ENCODE results near the gene CNTRL. TPM values are rescaled to one million over a fixed set of nuclear protein-coding genes. Genes with fewer than 3 reads are reported as not detected.

Gene CNTRL
- total and polyA plus RNA-seq, 3 experiments from 2014 or later: 24.6 to 62.8 (median 59.4) TPM

- no peak overlapping the region for H3K4me3 ChIP-seq (ENCODE audit: low read length)
- H3K4me1 Mint-ChIP-seq: peaks cover 5 to 21% (median 18%) of the 10 kb centered on the region in 3 donors
- no peak overlapping the region for H3K27ac ChIP-seq (ENCODE audit: low read depth, low read length)
- peak overlapping the region in 3 of 8 donors; percentile 48 to 60 (median 57) for H3K27ac Mint-ChIP-seq
- no peak for DNase-seq
- H3K36me3 ChIP-seq (ENCODE audit: insufficient read depth, low read length): no peaks in the 10 kb centered on the region
- H3K4me1 ChIP-seq (ENCODE audit: insufficient read depth, low read length): peaks cover 9% of the 10 kb centered on the region
- H3K9me3 ChIP-seq (ENCODE audit: low read length): no peaks in the 10 kb centered on the region
- no peaks in the 10 kb centered on the region for H3K9me3 Mint-ChIP-seq
- ChIA-PET POLR2A (interaction anchor here (0.7 kb wide), 1 partner anchor 57 kb away, joined by 4 read pairs; no protein-coding TSS in a partner anchor), CTCF (no interaction called here)
- peaks cover 0 to 2% (median 1%) of the 10 kb centered on the region in 3 donors for H3K36me3 Mint-ChIP-seq
- peaks cover 0 to under 1% of the 10 kb centered on the region in 2 donors for H3K27me3 Mint-ChIP-seq
- no peaks in the 10 kb centered on the region for H3K27me3 ChIP-seq (ENCODE audit: insufficient read depth, low read length, poor library complexity, severe bottlenecking)
- no peak overlapping the region for H3K4me3 Mint-ChIP-seq
Measured at GRCh38 chr9:121207371-121207940, 132.7 kb downstream of the CNTRL start.

DNA sequence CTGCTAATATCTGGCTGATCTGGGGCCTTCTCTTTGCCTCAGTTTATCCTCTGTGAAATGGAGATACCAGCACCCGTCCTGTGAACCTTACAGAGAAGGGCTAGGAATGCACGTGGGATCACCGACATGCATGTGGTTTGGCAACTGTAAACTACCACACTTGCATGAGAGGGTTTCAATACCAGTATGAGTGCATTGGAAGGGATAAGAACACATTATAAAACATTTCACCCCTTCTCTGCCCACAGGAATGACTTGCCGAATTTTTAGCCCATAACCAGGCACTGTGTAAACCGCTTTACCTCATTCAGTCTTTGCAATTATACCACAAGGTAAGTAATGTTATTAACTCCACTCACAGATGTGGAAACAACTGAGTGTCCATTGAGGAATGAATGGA, 135.8 kb downstream of the CNTRL start:
- no peaks in the 10 kb centered on the region for H3K9me3 Mint-ChIP-seq
- no peaks in the 10 kb centered on the region for H3K9me3 ChIP-seq (ENCODE audit: low read length)
- H3K4me3 Mint-ChIP-seq: no peak overlapping the region
- peaks cover 0 to 4% (median 1%) of the 10 kb centered on the region in 3 donors for H3K36me3 Mint-ChIP-seq
- POLR2A ChIA-PET: no interaction called here
- no peak overlapping the region for H3K4me3 ChIP-seq (ENCODE audit: low read length)
- DNase-seq: no peak
- no peaks in the 10 kb centered on the region for H3K27me3 ChIP-seq (ENCODE audit: insufficient read depth, low read length, poor library complexity, severe bottlenecking)
- CTCF ChIA-PET: no interaction called here
- H3K4me1 Mint-ChIP-seq: peaks cover 11 to 18% (median 18%) of the 10 kb centered on the region in 3 donors
- H3K27ac Mint-ChIP-seq: no peak overlapping the region
- no peaks in the 10 kb centered on the region for H3K36me3 ChIP-seq (ENCODE audit: insufficient read depth, low read length)
- H3K27me3 Mint-ChIP-seq: peaks cover 0 to 1% of the 10 kb centered on the region in 2 donors
- no peak overlapping the region for H3K27ac ChIP-seq (ENCODE audit: low read depth, low read length)
- peaks cover 14% of the 10 kb centered on the region for H3K4me1 ChIP-seq (ENCODE audit: insufficient read depth, low read length)

DNA sequence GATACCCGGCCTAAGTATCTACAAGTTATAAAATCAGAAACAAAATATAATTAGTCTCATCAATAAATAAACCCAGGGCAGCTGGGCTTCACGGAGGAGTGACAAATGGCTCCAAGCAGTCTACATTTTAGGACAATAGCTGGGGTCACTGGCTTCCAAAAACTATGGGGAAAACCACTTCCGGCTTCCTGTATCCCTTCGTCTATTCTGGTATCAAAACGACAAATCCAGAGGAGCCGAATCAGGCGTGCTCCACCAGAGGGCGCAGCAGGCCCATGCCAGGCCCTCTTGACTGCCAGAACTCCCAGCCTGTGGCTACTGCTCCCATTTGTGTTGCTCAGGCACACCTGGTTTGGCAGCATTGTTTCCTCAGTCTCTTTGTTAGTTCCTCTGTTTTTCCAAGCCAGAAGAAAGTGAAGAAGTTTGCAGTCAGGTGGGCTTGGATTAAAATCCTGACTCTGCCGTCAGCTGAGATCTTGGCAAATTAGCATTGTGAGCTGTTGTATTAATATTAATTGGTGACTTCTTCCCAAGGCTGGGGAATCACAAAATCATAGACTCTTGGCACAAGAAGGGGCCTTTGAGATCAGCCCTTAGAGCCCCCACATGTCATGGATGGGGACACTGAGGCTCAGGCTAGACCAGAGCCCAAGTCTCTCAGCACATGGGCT, 138.5 kb downstream of the CNTRL start:
- POLR2A ChIA-PET: no interaction called here
- Histone ChIP-seq H3K27me3 (ENCODE audit: insufficient read depth, low read length, poor library complexity, severe bottlenecking) (no peaks in the 10 kb centered on the region), H3K4me1 (ENCODE audit: insufficient read depth, low read length) (peaks cover 5% of the 10 kb centered on the region), H3K4me3 (ENCODE audit: low read length) (no peak overlapping the region), H3K9me3 (ENCODE audit: low read length) (no peaks in the 10 kb centered on the region), H3K27ac (ENCODE audit: low read depth, low read length) (no peak overlapping the region), H3K36me3 (ENCODE audit: insufficient read depth, low read length) (no peaks in the 10 kb centered on the region)
- Mint-ChIP-seq H3K4me1 (peaks cover 4 to 6% (median 6%) of the 10 kb centered on the region in 3 donors), H3K4me3 (no peak overlapping the region), H3K9me3 (no peaks in the 10 kb centered on the region), H3K27me3 (peaks cover 0 to 1% of the 10 kb centered on the region in 2 donors), H3K27ac (peak overlapping the region in 2 of 8 donors; percentile 43 to 57), H3K36me3 (peaks cover 5 to 11% (median 7%) of the 10 kb centered on the region in 3 donors)
- CTCF ChIA-PET: interaction anchor here (0.7 to 3.3 kb wide), 13 partner anchors 9 to 639 kb away, joined by 3 to 20 read pairs (median 5); partner anchors contain the start of gene RAB14
- DNase-seq: peak; percentile 42 to 73 (median 46)

DNA sequence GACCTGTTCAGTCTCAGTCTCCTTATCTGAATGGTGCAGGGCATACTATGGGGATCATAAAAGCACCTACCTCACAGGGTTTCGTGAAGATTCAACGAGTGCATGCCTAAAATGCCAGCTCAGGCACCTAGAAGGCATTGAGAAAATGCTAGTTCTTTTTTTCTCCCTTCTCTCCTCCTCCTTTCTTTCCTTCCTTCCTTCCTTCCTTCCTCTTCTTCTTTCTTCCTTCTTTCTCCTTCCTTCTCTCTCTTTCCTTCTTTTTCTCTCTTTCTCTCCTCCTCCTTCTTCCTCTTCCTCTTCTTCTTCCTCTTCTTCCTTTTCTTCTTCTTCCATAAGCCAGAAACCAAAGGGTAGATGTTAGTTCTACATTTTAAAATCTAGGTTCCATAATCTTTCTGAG, 139.2 kb downstream of the CNTRL start:
- no peak for DNase-seq
- peaks cover 0 to 1% of the 10 kb centered on the region in 2 donors for H3K27me3 Mint-ChIP-seq
- Histone ChIP-seq H3K36me3 (ENCODE audit: insufficient read depth, low read length) (no peaks in the 10 kb centered on the region), H3K4me3 (ENCODE audit: low read length) (no peak overlapping the region), H3K9me3 (ENCODE audit: low read length) (no peaks in the 10 kb centered on the region), H3K4me1 (ENCODE audit: insufficient read depth, low read length) (peaks cover 5% of the 10 kb centered on the region), H3K27me3 (ENCODE audit: insufficient read depth, low read length, poor library complexity, severe bottlenecking) (no peaks in the 10 kb centered on the region), H3K27ac (ENCODE audit: low read depth, low read length) (no peak overlapping the region)
- ChIA-PET POLR2A (no interaction called here), CTCF (interaction anchor here (0.7 to 3.3 kb wide), 9 partner anchors 9 to 640 kb away, joined by 3 to 20 read pairs (median 5); partner anchors contain the start of gene RAB14)
- H3K4me3 Mint-ChIP-seq: no peak overlapping the region
- H3K4me1 Mint-ChIP-seq: peaks cover 4 to 6% (median 6%) of the 10 kb centered on the region in 3 donors
- peak overlapping the region in 2 of 8 donors; percentile 48 to 69 for H3K27ac Mint-ChIP-seq
- no peaks in the 10 kb centered on the region for H3K9me3 Mint-ChIP-seq
- peaks cover 5 to 11% (median 7%) of the 10 kb centered on the region in 3 donors for H3K36me3 Mint-ChIP-seq

- peaks cover 0 to 1% of the 10 kb centered on the region in 2 donors for H3K27me3 Mint-ChIP-seq
- H3K27ac Mint-ChIP-seq: peak overlapping the region in 2 of 8 donors; percentile 24 to 30
- no peaks in the 10 kb centered on the region for H3K36me3 ChIP-seq (ENCODE audit: insufficient read depth, low read length)
- no peak for DNase-seq
- H3K4me1 Mint-ChIP-seq: peaks cover 4 to 6% (median 6%) of the 10 kb centered on the region in 3 donors
- no peaks in the 10 kb centered on the region for H3K9me3 Mint-ChIP-seq
- peaks cover 5% of the 10 kb centered on the region for H3K4me1 ChIP-seq (ENCODE audit: insufficient read depth, low read length)
- ChIA-PET POLR2A (no interaction called here), CTCF (interaction anchor here (1.0 to 1.1 kb wide), 2 partner anchors 95 to 103 kb away, joined by 3 to 4 read pairs; no protein-coding TSS in a partner anchor)
- H3K27ac ChIP-seq (ENCODE audit: low read depth, low read length): no peak overlapping the region
- H3K9me3 ChIP-seq (ENCODE audit: low read length): no peaks in the 10 kb centered on the region
- H3K27me3 ChIP-seq (ENCODE audit: insufficient read depth, low read length, poor library complexity, severe bottlenecking): no peaks in the 10 kb centered on the region
- H3K4me3 ChIP-seq (ENCODE audit: low read length): no peak overlapping the region
- H3K36me3 Mint-ChIP-seq: peaks cover 5 to 11% (median 5%) of the 10 kb centered on the region in 3 donors
- no peak overlapping the region for H3K4me3 Mint-ChIP-seq
Measured at GRCh38 chr9:121216271-121216805, 141.6 kb downstream of the CNTRL start.

- H3K4me3 ChIP-seq (ENCODE audit: low read length): no peak overlapping the region
- H3K36me3 ChIP-seq (ENCODE audit: insufficient read depth, low read length): no peaks in the 10 kb centered on the region
- no peak overlapping the region for H3K4me3 Mint-ChIP-seq
- H3K27me3 Mint-ChIP-seq: peaks cover 0 to 1% of the 10 kb centered on the region in 2 donors
- ChIA-PET POLR2A (no interaction called here), CTCF (interaction anchor here (0.8 to 1.6 kb wide), 3 partner anchors 12 to 102 kb away, joined by 3 to 4 read pairs (median 3); partner anchors contain the start of gene RAB14)
- H3K4me1 Mint-ChIP-seq: peaks cover 4 to 8% (median 6%) of the 10 kb centered on the region in 3 donors
- no peak for DNase-seq
- no peak overlapping the region for H3K27ac Mint-ChIP-seq
- peaks cover 5% of the 10 kb centered on the region for H3K4me1 ChIP-seq (ENCODE audit: insufficient read depth, low read length)
- H3K27me3 ChIP-seq (ENCODE audit: insufficient read depth, low read length, poor library complexity, severe bottlenecking): no peaks in the 10 kb centered on the region
- peaks cover 5 to 11% (median 5%) of the 10 kb centered on the region in 3 donors for H3K36me3 Mint-ChIP-seq
- H3K27ac ChIP-seq (ENCODE audit: low read depth, low read length): no peak overlapping the region
- H3K9me3 ChIP-seq (ENCODE audit: low read length): no peaks in the 10 kb centered on the region
- H3K9me3 Mint-ChIP-seq: no peaks in the 10 kb centered on the region
Measured at GRCh38 chr9:121217609-121218292, 143.0 kb downstream of the CNTRL start.

GRCh38 chr9:121218357-121219027, 143.7 kb downstream of the CNTRL start:
- Mint-ChIP-seq H3K27me3 (peaks cover 0 to 1% of the 10 kb centered on the region in 2 donors), H3K27ac (no peak overlapping the region), H3K36me3 (peaks cover 5 to 11% (median 5%) of the 10 kb centered on the region in 3 donors), H3K9me3 (no peaks in the 10 kb centered on the region), H3K4me1 (peaks cover 0 to 2% (median 0%) of the 10 kb centered on the region in 3 donors), H3K4me3 (no peak overlapping the region)
- H3K9me3 ChIP-seq (ENCODE audit: low read length): no peaks in the 10 kb centered on the region
- CTCF ChIA-PET: interaction anchor here (0.8 to 1.6 kb wide), 3 partner anchors 12 to 101 kb away, joined by 3 to 4 read pairs (median 3); partner anchors contain the start of gene RAB14
- H3K27me3 ChIP-seq (ENCODE audit: insufficient read depth, low read length, poor library complexity, severe bottlenecking): no peaks in the 10 kb centered on the region
- H3K4me1 ChIP-seq (ENCODE audit: insufficient read depth, low read length): no peaks in the 10 kb centered on the region
- no peaks in the 10 kb centered on the region for H3K36me3 ChIP-seq (ENCODE audit: insufficient read depth, low read length)
- no peak for DNase-seq
- no peak overlapping the region for H3K4me3 ChIP-seq (ENCODE audit: low read length)
- POLR2A ChIA-PET: no interaction called here
- H3K27ac ChIP-seq (ENCODE audit: low read depth, low read length): no peak overlapping the region

Data from CD8-positive, alpha-beta memory T cell (primary cell).